Measurements from ENCODE around the gene NMNAT2.

The NMNAT2 gene

GRCh38 chr1:183233113-183233512 is 185.1 kb downstream of the NMNAT2 start:
- DNase-seq, result no peak

- no peak for DNase-seq
These were observed 186.6 kb downstream of the NMNAT2 start for GRCh38 chr1:183231545-183231944.

- DNase-seq, result no peak
These were observed 187.8 kb downstream of the NMNAT2 start for GRCh38 chr1:183230413-183230812.

- DNase-seq, result no peak
These were observed 189.6 kb downstream of the NMNAT2 start for GRCh38 chr1:183228347-183229220.

GRCh38 chr1:183227422-183228346 is 190.5 kb downstream of the NMNAT2 start:
- no peak for DNase-seq

- no peak for DNase-seq
These were observed 191.2 kb downstream of the NMNAT2 start for GRCh38 chr1:183226963-183227362.

- no peak for DNase-seq
These were observed 191.8 kb downstream of the NMNAT2 start for GRCh38 chr1:183226361-183226760.

- no peak for DNase-seq
These were observed 194.7 kb downstream of the NMNAT2 start for GRCh38 chr1:183223467-183223866.

GRCh38 chr1:183222909-183223308 is 195.3 kb downstream of the NMNAT2 start:
- DNase-seq, result no peak

GRCh38 chr1:183219616-183220009 is 198.6 kb downstream of the NMNAT2 start:
- DNase-seq, result no peak

GRCh38 chr1:183218971-183219615 is 199.1 kb downstream of the NMNAT2 start:
- no peak for DNase-seq

GRCh38 chr1:183218027-183218618 is 200.1 kb downstream of the NMNAT2 start:
- DNase-seq, result no peak

GRCh38 chr1:183215936-183216335 is 202.2 kb downstream of the NMNAT2 start:
- no peak for DNase-seq

GRCh38 chr1:183215076-183215720 is 203.0 kb downstream of the NMNAT2 start:
- no peak for DNase-seq

GRCh38 chr1:183214021-183214970 is 203.9 kb downstream of the NMNAT2 start:
- DNase-seq, result no peak

GRCh38 chr1:183212870-183213269 is 205.3 kb downstream of the NMNAT2 start:
- no peak for DNase-seq

GRCh38 chr1:183210681-183211080 is 207.5 kb downstream of the NMNAT2 start:
- no peak for DNase-seq

GRCh38 chr1:183209533-183210158 is 208.5 kb downstream of the NMNAT2 start:
- DNase-seq, result no peak

- DNase-seq, result no peak
These were observed 211.6 kb downstream of the NMNAT2 start for GRCh38 chr1:183206538-183207122.

- no peak for DNase-seq
These were observed 212.9 kb downstream of the NMNAT2 start for GRCh38 chr1:183205196-183205781.
